ENCODE data around the gene HADHB.

Gene HADHB

GRCh38 chr2:26336719-26337118 lies 92.0 kb downstream of the HADHB start:
- Histone ChIP-seq H3K27me3 (ENCODE audit: control insufficient read depth in 1 of 2, insufficient read depth in 2 of 2, low read length in 2 of 2) (no peaks in the 10 kb centered on the region), H3K27ac (ENCODE audit: low read depth, low read length) (no peak overlapping the region), H3K9me3 (ENCODE audit: control insufficient read depth in 1 of 2, low read length in 2 of 2) (no peaks in the 10 kb centered on the region), H3K4me1 (ENCODE audit: control insufficient read depth in 1 of 2, insufficient read depth in 2 of 2, low read length in 2 of 2) (no peaks in the 10 kb centered on the region), H3K36me3 (ENCODE audit: control insufficient read depth in 1 of 2, insufficient read depth in 2 of 2, low read length in 2 of 2) (no peaks in the 10 kb centered on the region), H3K4me3 (ENCODE audit: low read depth in 1 of 2, low read length in 2 of 2) (no peak overlapping the region), H3K9ac (ENCODE audit: low read depth in 1 of 2, low read length in 2 of 2) (no peak overlapping the region)

- H3K36me3 ChIP-seq (ENCODE audit: control insufficient read depth in 1 of 2, insufficient read depth in 2 of 2, low read length in 2 of 2): no peaks in the 10 kb centered on the region
- H3K27me3 ChIP-seq (ENCODE audit: control insufficient read depth in 1 of 2, insufficient read depth in 2 of 2, low read length in 2 of 2): no peaks in the 10 kb centered on the region
- no peaks in the 10 kb centered on the region for H3K4me1 ChIP-seq (ENCODE audit: control insufficient read depth in 1 of 2, insufficient read depth in 2 of 2, low read length in 2 of 2)
- H3K4me3 ChIP-seq (ENCODE audit: low read depth in 1 of 2, low read length in 2 of 2): no peak overlapping the region
- H3K27ac ChIP-seq (ENCODE audit: low read depth, low read length): no peak overlapping the region
- no peaks in the 10 kb centered on the region for H3K9me3 ChIP-seq (ENCODE audit: control insufficient read depth in 1 of 2, low read length in 2 of 2)
- H3K9ac ChIP-seq (ENCODE audit: low read depth in 1 of 2, low read length in 2 of 2): no peak overlapping the region
These were observed 92.6 kb downstream of the HADHB start for GRCh38 chr2:26337298-26337697.

All from duodenal mucosa (tissue), 2 donors.